Ecto neural progenitor cell (in vitro differentiated cells): ENCODE results near the gene ST6GALNAC1.

Experiments used
- DNase-seq: peaks from one replicate; pipeline ENCODE4 v3.0.0-alpha.2; 2018; ENCODE audit warnings: low spot score

ST6GALNAC1 gene

GRCh38 chr17:76676629-76677028 is 33.1 kb upstream of the ST6GALNAC1 start:
- DNase-seq = no peak

- no peak for DNase-seq
Observed at GRCh38 chr17:76675648-76676047, 32.1 kb upstream of the ST6GALNAC1 start.

GRCh38 chr17:76674600-76674999 is 31.0 kb upstream of the ST6GALNAC1 start:
- no peak for DNase-seq

GRCh38 chr17:76673729-76674128 is 30.2 kb upstream of the ST6GALNAC1 start:
- DNase-seq = no peak

- no peak for DNase-seq
Observed at GRCh38 chr17:76672892-76673291, 29.3 kb upstream of the ST6GALNAC1 start.

GRCh38 chr17:76672270-76672851 is 28.8 kb upstream of the ST6GALNAC1 start:
- no peak for DNase-seq

GRCh38 chr17:76671912-76672262 is 28.3 kb upstream of the ST6GALNAC1 start:
- DNase-seq = no peak

GRCh38 chr17:76671123-76671911 is 27.8 kb upstream of the ST6GALNAC1 start:
- DNase-seq = peak; percentile 100

- no peak for DNase-seq
Observed at GRCh38 chr17:76670718-76671122, 27.2 kb upstream of the ST6GALNAC1 start.

GRCh38 chr17:76670020-76670717 is 26.6 kb upstream of the ST6GALNAC1 start:
- DNase-seq = no peak

- DNase-seq = no peak
Observed at GRCh38 chr17:76667786-76668453, 24.4 kb upstream of the ST6GALNAC1 start.

- no peak for DNase-seq
Observed at GRCh38 chr17:76667491-76667755, 23.9 kb upstream of the ST6GALNAC1 start.

GRCh38 chr17:76660656-76661042 is 17.1 kb upstream of the ST6GALNAC1 start:
- DNase-seq = no peak

GRCh38 chr17:76659928-76660655 is 16.5 kb upstream of the ST6GALNAC1 start:
- no peak for DNase-seq

- DNase-seq = no peak
Observed at GRCh38 chr17:76658242-76658662, 14.7 kb upstream of the ST6GALNAC1 start.

GRCh38 chr17:76657505-76658241 is 14.1 kb upstream of the ST6GALNAC1 start:
- DNase-seq = no peak

- no peak for DNase-seq
Observed at GRCh38 chr17:76654408-76654807, 10.9 kb upstream of the ST6GALNAC1 start.

- no peak for DNase-seq
Observed at GRCh38 chr17:76650504-76650903, 6.9 kb upstream of the ST6GALNAC1 start.

GRCh38 chr17:76646712-76647111 is 3.2 kb upstream of the ST6GALNAC1 start:
- no peak for DNase-seq

- no peak for DNase-seq
Observed at GRCh38 chr17:76645481-76645880, 1.9 kb upstream of the ST6GALNAC1 start.

- no peak for DNase-seq
Observed at GRCh38 chr17:76644995-76645394, 1.4 kb upstream of the ST6GALNAC1 start.

GRCh38 chr17:76642994-76643393 is 563 bp downstream of the ST6GALNAC1 start:
- DNase-seq = no peak
